HG03045 (cell line): Measurements from ENCODE around the gene EME2.
"Not testable (repeated sequence)": the region's sequence is repeated elsewhere in the genome, so short reads cannot be mapped to it uniquely, and the experiment has no call there.

ENCODE experiments used
- ATAC-seq: cut with Tn5 transposase; IDR thresholded peaks from one replicate; pipeline ENCODE4 v1.9.1; 2021; ENCODE audit warnings: mild to moderate bottlenecking, moderate library complexity; ENCODE audit not compliant: unreplicated experiment

The EME2 gene

DNA sequence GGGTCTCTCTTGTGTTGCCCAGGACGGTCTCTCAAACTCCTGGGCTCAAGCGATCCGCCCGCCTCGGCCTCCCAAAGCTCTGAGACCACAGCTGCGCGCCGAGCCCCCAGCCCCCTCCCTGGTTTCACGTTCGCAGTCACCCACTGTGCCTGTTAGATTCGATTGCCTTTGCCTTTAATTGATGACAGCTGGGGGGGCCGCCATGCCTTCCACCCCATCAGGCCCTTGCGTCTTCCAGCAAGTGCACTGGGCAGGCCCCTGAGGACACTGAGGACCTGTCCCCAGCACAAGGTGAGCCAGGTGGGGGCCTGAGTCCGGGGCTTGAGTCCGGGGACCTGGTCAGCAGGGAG is 17.6 kb downstream of the EME2 start:
- no peak for ATAC-seq

DNA sequence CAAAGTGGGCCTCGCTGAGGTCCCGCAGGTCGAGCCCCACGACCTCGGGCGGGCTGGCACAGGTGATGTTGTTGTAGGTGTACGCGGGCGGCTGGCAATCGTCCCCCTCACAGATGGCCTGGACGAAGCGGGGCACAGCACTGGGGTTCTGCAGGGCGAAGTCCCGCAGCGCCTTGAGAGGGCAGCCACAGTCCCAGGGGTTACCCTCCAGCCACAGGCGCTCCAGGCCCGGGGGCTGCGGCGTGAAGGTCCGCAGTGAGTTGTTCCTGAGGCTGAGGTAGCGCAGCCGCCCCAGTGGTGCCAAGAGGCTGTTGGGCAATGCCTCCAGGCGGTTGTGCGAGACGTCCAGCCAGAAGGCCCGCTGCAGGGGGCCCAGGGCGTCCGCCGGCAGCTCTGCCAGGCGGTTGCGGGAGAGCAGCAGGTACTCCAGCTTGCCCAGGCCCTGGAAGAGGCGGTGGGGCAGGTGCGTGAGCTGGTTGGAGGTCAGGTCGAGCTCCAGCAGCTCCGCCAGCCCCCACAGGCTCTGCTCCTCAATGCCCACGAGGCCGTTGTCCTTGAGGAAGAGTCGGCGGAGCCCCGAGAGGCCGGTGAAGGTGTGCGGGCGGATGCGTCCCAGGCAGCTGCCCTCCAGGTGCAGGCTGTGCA is 18.1 kb downstream of the EME2 start:
- ATAC-seq, result no peak

DNA sequence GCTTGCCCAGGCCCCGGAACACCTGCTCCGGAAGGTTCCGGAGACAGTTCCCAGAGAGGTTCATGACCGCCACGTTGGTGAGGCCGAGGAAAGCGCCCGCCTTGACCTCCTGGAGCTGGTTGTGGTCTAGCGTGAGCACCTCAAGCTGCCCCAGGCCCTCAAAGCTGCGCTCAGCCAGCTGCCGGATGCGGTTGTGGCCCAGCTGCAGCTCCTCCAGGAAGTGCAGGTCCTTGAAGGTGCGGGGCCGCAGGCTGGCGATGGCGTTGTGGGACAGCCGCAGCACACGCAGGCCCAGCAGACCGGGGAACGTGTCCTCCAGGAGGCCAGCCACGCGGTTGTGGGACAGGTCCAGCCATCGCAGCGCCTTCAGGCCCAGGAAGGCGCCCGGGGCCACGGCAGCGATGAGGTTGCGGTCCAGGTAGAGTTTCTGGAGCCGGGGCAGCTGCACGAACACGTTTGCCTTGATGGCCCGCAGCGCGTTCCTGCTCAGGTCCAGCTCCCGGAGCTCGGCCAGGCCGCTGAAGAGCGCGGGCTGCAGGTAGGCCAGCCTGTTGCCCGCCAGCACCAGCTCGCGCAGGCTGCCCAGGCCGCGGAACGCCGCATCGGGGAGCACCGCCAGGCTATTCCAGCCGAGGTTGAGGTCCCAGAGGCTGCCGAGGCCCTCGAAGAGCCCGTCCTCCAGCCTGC is 18.8 kb downstream of the EME2 start:
- no peak for ATAC-seq

DNA sequence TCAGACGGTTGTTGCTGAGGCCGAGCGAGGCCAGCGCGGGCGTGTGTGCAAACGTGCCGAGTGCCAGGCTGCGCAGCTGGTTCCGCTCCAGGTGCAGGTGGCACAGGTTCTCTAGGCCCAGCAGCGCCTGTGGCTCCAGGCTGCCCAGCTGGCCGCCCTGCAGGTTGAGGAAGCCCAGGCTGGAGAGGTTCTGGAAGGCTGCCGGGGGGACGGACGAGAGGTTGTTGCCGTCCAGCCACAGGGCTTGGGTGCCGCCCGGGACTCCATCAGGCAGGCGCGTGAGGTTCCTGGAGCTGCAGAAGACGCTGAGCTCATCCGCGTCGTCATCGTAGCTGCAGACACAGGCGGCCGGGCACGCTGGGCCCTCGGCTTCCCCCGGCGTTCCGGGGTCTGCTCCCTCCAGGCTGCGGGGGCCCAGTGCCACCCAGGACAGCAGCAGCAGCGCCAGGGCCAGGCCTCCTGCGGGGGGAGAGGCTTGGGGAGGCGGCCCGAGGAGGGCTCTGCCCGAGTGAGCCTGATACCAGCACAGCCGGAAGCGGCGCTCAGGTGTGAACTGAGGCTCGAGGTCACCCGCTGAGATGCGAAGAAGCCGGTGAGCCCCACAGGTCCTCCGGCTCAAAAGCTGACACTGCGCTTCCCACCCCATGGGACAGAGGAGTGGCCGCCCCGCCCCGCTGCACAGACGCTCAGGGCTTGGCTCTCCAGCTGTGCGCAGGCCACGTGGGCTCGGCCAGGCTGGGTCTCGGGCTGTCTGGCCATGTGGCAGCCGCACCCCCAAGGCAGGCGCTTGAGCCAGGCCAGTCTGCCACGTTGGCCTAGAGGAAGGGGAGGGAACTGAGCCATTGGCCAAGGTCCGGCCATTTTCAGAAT is 19.6 kb downstream of the EME2 start:
- no peak for ATAC-seq

DNA sequence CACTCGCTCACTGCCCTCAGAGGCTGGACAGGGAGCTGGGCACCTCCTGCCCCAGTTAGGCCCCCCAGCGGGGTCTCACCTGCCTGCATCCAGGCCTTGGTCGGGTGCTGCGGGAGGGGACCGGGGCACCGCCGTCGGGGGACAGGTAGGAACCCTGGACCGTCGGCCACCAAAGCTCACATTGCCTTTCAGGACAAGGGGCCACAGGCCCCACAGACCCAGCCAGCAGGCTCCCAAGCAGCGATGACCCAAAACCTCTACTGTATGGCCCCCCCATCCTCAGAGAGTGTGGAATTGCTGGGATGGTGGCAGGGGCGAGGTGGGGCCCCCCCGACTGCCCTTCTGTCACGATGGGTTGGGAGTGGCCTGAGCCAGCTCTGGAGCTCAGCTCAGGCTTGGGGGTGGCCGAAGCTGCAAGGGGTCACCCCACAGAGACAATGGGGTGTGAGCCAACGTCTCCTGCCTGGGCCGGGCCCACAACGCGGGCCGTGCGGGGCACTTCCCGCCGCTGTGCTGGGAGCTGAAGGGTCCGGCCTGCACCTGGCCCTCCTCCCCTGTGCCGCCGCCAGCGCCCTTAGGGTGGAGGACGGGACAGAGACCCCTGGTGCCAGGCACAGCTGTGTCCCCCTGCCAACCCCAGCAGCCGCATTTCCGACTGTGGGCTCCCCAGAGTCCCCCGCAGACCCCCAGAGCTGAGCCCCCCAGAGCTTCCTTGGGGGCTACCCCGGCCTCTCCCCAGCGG is 20.4 kb downstream of the EME2 start:
- no peak for ATAC-seq

DNA sequence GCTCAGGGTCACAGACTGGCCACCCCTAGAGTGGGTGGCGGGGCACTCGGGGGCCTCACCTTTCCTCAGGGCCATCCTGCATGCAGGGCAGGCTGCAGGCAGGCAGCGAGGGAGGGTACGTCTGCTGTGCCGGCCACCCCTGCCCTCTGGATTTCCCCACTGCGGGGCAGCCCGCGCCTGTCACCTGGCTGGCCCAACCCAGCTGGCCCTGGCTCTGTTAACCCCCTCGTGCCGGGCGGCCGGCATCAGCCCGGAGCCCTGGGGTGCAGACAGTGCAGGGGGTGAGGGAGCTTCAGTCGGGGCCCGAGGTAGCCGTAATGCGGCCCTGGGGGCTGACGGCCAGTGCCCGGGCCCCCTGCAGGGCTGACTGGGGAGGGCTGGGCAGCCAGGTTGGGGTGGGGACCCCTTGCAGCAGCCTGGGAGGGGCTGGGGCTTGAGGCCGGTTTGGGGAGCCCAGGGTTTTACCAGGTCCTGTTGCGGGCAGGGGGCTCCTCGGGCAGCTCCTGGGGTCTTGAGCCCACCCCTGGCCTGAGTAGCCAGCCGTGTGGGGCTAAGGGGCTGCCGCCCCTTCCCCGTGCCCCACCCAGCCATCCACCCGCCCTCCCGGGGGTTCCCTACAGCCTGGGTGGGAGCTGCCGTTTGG is 21.1 kb downstream of the EME2 start, which contains the start of gene IGFALS:
TSS of gene IGFALS (minus strand) at position 128 of the 643 bp plus-strand sequence. CDS start at position 75, 53 bp downstream.
- ATAC-seq, result no peak

DNA sequence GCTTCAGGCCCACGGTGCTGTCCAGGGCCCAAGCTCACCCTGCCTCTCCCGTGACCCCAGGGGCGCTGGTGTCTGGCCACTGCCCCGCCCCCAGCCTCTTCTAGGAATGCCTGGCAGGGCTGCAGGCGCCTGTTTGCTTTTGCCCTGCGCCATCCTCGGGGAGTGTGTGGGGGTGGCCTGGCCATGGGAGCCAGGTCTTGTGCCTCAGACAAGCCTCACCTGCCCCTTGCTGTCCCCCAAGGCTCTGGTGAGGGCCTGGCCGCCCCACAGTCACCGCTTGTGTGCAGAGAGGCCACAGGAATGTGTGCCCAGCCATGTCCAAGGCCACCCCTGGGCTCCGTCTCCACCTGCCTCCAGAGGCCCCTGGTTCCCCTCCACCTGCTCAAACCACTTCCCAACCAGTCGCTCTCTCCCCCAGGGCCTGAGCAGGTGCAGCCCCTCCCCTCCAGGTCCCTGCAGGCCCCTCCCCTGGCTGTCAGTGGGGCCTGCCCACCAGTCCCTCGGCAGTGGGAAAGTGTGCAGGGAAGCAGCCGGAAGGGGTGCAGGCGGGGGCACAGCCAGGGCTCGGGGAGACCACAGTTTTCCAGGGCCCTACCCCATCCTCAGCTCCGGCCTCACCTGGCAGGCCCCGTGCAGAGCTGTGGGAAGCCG is 21.7 kb downstream of the EME2 start:
- ATAC-seq, result no peak

DNA sequence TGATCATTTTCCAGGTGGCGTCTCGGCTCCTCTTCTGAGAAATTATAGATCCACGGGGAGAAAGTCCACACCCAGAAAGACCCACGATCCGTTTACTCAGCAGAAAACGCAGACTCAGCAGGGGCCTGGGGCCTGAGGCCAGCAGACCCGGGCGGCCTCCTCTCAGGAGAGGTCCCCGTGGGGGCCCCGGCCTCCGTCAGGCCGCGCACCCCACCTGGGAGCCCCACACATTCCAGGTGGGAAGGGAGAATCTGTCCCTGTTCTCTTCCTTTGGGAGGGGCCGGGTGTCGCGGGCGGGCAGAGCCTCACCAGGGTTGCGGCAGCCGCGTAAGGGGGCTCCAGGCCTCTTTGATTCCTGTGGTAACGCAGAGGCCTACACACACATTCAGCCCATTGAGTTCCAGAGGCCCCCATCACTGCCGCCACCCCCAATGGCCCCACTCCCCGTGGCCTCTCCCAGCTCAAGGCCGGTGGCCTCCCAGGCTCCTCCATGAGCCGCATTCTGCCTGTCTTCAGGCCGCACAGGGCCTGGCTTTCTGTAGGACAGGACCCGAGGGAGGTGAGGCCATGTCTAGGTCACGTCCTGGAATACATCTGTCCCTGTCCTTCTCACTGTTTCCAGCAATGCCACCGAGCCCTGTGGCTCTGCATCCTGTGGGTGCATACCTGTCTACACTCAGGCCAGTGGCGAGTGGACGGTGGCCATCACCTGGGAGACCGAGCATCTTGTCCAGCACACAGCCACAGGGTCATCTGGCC is 22.5 kb downstream of the EME2 start:
- ATAC-seq, result no peak

DNA sequence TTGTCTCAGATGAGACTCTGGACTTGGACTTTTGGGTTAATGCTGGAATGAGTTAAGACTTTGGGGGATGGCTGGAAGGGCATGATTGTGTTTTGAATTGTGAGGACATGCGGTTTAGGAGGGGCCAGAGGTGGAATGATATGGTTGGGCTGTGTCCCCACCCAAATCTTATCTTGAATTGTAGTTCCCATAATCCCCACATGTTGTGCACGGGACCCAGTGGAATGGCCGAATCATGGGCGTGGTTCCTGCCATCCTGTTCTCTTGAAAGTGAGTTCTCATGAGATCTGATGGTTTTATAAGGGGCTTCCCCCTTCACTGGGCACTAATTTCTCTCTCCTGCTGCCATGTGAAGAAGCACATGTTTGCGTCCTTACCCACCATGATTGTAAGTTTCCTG is 26.7 kb downstream of the EME2 start:
- not testable (repeated sequence) for ATAC-seq

DNA sequence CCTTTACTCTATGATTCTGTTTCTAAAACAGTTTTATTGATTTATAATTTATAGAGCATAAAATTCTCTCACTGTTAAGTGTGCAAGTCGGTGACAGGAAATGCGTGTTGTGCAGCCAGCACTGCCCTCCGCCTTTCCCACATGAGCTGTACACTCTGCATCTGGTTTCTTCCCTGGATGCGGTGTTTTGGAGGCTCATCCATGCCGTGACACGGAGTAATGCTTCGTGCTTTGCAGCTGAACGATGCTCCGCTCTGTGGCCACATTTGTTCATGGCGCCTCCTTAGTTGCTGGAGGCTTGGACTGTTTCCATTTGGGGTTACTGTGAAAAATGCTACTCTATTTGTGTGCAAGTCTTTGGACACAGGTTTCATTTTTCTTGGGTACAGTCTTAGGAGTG is 28.1 kb downstream of the EME2 start:
- no peak for ATAC-seq

DNA sequence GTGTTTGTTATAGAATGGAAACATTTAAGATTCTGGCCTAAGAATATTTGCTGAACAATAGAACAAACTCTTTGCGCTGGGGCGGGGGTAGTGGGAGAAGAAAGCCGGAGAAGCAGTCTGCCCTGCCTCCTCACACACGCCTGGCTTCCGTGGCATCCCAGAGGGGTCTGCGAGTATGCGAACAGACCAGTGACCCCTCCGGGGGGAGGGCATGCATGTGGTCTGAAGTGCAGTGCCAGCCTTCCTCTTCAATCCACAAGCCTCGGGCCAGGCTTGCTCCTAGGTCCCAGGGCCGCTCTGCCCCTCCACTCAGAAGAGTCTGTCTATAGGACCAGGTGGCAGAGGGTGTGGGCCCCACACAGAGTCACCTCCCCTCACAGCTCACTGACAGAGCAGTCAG is 35.0 kb downstream of the EME2 start:
- no peak for ATAC-seq

DNA sequence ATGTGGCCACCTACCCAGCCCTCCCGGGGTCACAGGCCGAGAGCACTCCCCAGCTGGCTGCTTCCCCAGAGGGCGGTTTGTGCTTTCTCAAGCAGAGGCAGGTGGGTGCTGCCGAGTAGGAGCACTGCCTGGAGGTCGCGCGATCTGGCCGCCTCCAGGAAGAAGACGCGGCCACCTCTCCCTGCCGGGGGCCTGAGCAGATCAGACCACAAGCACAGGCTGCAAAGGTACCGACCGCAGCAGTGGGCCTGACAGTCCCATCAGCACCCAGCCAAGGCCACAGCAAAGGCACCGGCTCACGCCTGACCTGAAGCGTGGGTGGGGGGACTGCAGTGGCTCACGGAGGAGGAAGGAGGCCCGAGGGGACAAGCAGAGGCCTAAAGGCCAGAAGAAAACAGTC is 36.1 kb downstream of the EME2 start:
- ATAC-seq, result no peak

DNA sequence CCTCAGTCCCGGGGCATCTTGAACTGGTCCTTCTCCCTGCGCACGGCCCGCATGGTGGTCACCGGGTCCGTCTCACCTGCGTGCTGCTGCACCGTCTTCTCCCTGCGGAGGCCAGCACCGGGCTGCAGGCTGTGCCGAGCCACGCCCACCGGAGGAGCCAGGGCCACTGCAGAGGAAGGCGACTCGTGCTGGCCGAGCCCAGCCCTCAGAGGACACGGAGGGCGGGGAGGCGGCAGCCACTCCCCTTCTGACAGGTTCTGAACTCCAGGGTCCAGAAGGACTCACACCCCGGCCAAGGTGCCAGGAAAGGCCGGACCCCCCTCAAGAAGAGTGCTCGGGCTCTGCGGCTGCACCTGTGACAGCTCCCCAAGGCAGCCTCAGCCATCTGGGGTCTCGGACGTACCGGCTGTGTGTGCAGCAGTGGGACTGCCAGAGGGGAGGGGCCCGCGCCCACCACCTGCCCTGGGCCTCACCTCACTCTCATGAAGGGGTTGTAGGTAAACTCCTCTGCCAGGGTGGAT is 36.7 kb downstream of the EME2 start:
- ATAC-seq, result no peak

DNA sequence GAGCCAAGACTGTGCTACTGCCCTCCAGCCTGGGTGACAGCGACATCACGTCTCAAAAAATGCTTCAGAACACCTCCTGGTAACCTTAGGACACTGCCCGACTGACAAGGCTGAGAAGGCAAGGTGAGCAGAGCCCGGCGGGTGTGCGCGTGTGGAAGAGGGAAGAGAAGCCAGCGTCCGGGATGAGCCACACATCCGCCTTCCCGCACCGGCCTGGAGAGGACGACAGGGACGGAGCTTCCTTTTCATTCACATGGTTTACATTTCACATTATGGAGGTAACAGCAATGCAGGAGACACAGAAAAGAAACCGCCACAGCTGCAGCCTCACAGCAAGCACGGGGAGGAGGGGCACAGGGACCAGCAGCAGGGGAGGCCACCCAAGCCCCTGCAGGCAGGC is 37.5 kb downstream of the EME2 start:
- no peak for ATAC-seq

DNA sequence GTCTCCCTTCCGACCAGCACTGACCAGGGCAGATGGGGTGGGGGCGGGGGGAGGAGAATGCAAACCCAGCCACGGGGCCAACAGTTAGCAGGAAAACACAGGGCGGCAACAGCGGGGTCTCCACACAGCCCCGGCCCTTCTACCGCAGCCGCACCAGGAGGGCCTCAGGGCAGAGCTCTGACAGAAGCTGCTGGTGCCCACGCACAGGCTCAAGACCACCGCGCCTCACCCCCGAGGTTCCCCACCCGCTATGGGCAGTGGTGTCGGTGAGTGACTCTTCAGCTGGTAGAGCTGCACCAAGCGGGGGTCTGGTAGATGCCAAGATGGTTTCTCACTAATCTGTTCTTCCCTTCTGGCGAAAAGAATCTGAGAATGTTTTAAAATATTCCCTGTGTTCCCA is 37.9 kb downstream of the EME2 start:
- no peak for ATAC-seq

DNA sequence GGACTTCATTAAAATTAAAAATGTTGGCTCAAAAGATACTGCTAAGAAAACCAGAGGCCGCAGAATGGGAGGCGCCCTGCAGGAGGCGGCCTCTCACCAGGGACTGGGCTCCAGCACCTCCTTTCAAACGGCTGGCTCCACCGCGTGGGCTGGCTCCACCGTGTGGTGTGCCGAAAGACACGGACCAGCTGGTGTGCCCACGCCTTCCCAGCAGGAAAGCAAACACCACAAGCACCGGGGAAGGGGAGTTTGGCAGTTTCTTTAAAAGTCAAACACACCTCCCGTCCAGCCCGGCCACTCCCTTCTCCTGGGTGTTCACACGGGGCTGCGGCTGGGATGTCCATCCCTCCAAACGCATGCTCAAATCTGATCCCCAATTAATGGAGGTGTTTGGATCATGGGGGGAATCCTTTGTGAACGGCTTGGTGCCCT is 40.1 kb downstream of the EME2 start:
- ATAC-seq, result no peak

DNA sequence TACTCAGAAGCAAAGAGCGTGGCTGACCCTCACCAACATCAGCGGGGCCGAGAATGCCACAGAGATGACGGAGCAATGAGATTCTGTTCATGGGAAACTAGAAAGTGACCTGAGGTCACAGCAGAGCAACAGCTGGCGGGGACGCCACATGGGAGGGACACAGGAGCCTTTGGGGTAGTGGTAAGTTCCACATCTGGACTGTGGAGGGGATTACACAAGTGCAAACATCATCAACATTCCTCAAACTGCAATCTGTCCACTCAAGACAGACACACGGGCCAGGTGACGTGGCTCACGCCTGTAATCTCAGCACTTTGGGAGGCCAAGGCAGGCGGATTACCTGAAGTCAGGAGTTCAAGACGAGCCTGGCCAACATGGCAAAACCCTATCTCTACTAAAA is 42.9 kb downstream of the EME2 start:
- no peak for ATAC-seq

DNA sequence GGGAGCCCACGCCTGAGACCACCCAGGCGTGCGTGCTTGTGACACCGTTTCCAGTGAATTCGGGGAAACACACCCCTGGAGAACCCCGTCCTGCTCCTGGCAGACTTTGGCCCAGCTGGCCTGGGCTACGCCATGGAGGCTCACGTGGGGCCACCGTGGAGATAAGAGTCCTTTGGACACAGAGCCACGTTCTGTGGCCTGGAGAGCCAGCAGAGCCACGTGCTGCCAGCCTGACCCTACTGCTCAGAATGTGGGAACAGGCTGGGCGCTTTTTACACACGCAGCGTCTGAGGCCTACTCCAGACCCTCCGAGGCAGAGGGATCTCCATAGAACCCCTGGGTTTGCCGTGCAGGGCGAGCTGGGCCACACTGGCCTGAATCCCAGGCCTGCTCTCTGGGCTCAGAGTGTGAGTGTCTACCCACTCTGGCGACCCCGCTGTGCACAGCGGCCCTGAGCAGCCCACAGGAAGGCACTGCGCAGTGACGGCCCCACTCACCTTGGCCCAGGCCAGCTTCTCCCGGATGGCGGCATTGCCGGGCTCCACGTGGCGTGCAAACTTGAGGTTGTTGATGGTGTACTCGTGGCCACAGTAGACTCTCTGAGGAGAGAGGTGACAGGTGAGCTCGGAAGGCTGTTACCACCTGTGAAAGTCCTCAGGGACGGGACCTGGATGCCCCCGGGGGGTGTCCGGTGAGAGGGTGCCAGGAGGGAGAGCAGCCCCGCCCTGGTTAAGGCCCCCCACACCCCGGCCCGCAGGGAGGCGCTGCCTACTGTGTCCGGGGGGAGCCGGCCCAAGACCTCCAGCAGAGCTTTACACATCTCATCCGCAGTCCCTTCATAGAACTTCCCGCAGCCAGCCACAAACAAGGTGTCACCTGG is 44.0 kb downstream of the EME2 start:
- no peak for ATAC-seq
